Ishikawa (cell line): Measurements from ENCODE around the gene OR6C75.

Source experiments
- CEBPB ChIP-seq: IDR thresholded peaks from 2 replicates; pipeline ENCODE4 v1.6.1; 2012
- CREB1 ChIP-seq: IDR thresholded peaks from 2 replicates; pipeline ENCODE4 v1.6.1; 2012; ENCODE audit warnings: low read depth
- EGR1 ChIP-seq: IDR thresholded peaks from 2 replicates; pipeline ENCODE4 v1.6.1; 2012
- EP300 ChIP-seq: IDR thresholded peaks from 2 replicates; pipeline ENCODE4 v1.6.1; 2012; ENCODE audit warnings: borderline replicate concordance
- FOXM1 ChIP-seq: IDR thresholded peaks from 2 replicates; pipeline ENCODE4 v1.6.1; 2012; ENCODE audit warnings: low read depth, borderline replicate concordance
- NFIC ChIP-seq: IDR thresholded peaks from 2 replicates; pipeline ENCODE4 v1.6.1; 2012
- RAD21 ChIP-seq: IDR thresholded peaks from 2 replicates; pipeline ENCODE4 v1.6.1; 2012; ENCODE audit warnings: low read depth
- TAF1 ChIP-seq: IDR thresholded peaks from 2 replicates; pipeline ENCODE4 v1.6.1; 2012; ENCODE audit warnings: low read depth, mild to moderate bottlenecking
- TCF12 ChIP-seq: IDR thresholded peaks from 2 replicates; pipeline ENCODE4 v1.6.1; 2012; ENCODE audit warnings: low read depth
- TEAD4 ChIP-seq: IDR thresholded peaks from 2 replicates; pipeline ENCODE4 v1.6.1; 2012
- YY1 ChIP-seq: IDR thresholded peaks from 2 replicates; pipeline ENCODE4 v1.6.1; 2012; ENCODE audit warnings: low read depth
- ZBTB7A ChIP-seq: IDR thresholded peaks from 2 replicates; pipeline ENCODE4 v1.6.1; 2012; ENCODE audit warnings: low read depth
- TF ChIP-seq, protein P1 (sequence below): IDR thresholded peaks from 2 replicates; pipeline ENCODE4 v1.6.1; 2012
- TF ChIP-seq, protein P2 (sequence below): IDR thresholded peaks from 2 replicates; pipeline ENCODE4 v1.6.1; 2012; ENCODE audit warnings: low read depth, mild to moderate bottlenecking
- TF ChIP-seq, protein P3 (sequence below): IDR thresholded peaks from 2 replicates; pipeline ENCODE4 v1.6.1; 2012

The OR6C75 gene

DNA sequence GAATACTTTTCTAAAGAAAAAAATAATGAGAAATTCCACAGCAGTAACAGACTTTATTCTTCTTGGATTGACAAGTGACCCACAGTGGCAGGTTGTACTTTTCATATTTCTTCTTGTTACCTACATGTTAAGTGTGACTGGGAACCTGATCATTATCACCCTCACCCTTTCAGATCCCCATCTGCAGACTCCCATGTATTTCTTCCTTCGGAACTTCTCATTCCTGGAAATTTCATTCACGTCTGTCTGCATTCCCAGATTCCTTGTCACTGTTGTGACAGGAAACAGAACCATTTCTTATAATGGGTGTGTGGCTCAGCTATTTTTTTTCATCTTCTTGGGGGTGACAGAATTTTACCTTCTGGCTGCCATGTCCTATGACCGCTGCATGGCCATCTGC is 2.3 kb downstream of the OR6C75 start:
- TF ChIP-seq TAF1, result no peak
- TF ChIP-seq RAD21, result no peak
- TF ChIP-seq CREB1, result no peak
- TF ChIP-seq TEAD4, result no peak
- TF ChIP-seq YY1, result no peak
- TF ChIP-seq, protein P1, sequence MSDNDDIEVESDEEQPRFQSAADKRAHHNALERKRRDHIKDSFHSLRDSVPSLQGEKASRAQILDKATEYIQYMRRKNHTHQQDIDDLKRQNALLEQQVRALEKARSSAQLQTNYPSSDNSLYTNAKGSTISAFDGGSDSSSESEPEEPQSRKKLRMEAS, result no peak
- TF ChIP-seq NFIC, result no peak
- TF ChIP-seq, protein P2, sequence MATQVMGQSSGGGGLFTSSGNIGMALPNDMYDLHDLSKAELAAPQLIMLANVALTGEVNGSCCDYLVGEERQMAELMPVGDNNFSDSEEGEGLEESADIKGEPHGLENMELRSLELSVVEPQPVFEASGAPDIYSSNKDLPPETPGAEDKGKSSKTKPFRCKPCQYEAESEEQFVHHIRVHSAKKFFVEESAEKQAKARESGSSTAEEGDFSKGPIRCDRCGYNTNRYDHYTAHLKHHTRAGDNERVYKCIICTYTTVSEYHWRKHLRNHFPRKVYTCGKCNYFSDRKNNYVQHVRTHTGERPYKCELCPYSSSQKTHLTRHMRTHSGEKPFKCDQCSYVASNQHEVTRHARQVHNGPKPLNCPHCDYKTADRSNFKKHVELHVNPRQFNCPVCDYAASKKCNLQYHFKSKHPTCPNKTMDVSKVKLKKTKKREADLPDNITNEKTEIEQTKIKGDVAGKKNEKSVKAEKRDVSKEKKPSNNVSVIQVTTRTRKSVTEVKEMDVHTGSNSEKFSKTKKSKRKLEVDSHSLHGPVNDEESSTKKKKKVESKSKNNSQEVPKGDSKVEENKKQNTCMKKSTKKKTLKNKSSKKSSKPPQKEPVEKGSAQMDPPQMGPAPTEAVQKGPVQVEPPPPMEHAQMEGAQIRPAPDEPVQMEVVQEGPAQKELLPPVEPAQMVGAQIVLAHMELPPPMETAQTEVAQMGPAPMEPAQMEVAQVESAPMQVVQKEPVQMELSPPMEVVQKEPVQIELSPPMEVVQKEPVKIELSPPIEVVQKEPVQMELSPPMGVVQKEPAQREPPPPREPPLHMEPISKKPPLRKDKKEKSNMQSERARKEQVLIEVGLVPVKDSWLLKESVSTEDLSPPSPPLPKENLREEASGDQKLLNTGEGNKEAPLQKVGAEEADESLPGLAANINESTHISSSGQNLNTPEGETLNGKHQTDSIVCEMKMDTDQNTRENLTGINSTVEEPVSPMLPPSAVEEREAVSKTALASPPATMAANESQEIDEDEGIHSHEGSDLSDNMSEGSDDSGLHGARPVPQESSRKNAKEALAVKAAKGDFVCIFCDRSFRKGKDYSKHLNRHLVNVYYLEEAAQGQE, result no peak
- no peak for TF ChIP-seq TCF12
- TF ChIP-seq CEBPB, result no peak
- TF ChIP-seq FOXM1, result no peak
- no peak for TF ChIP-seq ZBTB7A
- TF ChIP-seq, protein P3, sequence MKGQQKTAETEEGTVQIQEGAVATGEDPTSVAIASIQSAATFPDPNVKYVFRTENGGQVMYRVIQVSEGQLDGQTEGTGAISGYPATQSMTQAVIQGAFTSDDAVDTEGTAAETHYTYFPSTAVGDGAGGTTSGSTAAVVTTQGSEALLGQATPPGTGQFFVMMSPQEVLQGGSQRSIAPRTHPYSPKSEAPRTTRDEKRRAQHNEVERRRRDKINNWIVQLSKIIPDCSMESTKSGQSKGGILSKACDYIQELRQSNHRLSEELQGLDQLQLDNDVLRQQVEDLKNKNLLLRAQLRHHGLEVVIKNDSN, result no peak
- TF ChIP-seq EP300, result no peak
- TF ChIP-seq EGR1, result no peak

DNA sequence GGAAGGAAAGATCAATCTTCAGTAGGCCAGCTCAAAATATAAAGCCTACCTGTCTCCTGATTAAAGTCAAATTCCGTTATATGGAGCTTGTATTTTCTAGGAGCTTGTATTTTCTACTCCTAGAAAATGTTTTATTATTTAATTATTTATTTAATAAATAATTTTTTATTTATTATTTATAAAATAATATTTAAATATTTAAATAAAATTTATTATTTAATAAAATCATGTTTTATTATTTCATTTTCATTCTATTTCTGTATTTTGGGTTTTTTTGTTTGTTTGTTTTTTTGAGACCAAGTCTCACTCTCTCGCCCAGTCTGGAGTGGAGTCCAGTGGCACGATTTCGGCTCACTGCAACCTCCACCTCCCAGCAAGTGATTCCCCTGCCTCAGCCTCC is 9.7 kb downstream of the OR6C75 start:
- TF ChIP-seq CEBPB (no peak), TEAD4 (no peak), CREB1 (no peak), RAD21 (no peak), TCF12 (no peak), FOXM1 (no peak)

DNA sequence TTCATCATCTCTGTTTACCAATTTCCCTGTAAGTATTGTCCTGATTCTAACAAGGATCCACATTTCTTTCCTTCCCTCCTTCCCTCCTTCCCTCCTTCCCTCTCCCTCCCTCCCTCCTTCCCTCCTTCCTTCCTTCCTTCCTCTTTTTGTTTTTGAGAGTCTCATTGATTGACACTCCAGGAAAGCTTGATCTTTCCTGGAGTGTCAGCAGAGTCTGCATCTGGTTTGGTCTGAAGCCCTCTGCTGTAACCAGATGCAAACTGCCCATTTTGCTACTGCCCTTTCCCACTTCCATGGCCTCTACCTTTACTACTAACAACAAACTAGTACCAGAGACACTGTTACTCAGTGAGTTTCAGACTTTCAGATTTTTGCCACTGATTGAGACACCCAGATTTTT is 23.1 kb downstream of the OR6C75 start:
- TF ChIP-seq YY1 (no peak), EGR1 (no peak), RAD21 (no peak), CEBPB (no peak), EP300 (no peak), CREB1 (no peak), NFIC (no peak), ZBTB7A (no peak), TCF12 (no peak), TAF1 (no peak), FOXM1 (no peak), TEAD4 (no peak)
- TF ChIP-seq, protein P3, result no peak
- TF ChIP-seq, protein P1, result no peak
- TF ChIP-seq, protein P2, result no peak

DNA sequence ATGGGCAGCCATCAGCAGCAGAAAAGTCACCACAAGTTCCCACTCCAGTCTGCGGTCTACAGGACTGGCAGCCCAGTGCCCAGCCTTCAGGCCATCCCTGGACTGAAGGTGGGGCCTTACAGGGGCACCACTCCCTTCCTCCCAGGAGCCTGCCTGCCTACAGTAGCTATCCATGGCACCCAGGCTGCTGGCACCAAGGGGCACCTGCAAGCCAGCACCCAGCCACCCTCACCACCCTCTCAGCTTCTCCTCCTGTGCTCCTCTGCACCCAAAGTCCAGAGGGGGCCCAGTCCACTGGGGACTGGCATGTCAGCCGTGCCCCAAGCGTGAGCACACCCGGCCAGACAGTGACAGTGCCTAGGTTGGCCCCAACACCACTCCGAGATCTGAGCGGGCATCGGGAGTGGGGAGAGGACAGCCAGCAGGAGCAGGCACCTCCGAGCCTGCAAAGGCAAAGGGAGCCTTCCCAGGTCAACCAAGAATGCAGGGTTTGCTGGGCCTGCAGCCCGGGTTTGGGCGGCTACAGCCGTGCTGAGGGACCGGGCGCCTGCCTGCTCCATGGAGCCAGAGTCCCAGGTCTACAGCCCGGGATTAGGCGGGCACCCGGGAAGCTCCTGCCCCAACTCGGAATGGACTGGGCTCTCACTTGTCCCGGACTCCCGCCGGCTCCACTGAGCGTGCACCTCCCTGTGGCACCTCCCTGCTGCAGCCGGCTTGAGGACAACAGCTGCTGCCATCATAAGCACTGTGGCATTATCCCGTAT is 29.4 kb downstream of the OR6C75 start:
- TF ChIP-seq FOXM1, result no peak
- TF ChIP-seq, protein P2, result no peak
- no peak for TF ChIP-seq CEBPB
- no peak for TF ChIP-seq NFIC
- TF ChIP-seq YY1, result no peak
- TF ChIP-seq RAD21, result no peak

DNA sequence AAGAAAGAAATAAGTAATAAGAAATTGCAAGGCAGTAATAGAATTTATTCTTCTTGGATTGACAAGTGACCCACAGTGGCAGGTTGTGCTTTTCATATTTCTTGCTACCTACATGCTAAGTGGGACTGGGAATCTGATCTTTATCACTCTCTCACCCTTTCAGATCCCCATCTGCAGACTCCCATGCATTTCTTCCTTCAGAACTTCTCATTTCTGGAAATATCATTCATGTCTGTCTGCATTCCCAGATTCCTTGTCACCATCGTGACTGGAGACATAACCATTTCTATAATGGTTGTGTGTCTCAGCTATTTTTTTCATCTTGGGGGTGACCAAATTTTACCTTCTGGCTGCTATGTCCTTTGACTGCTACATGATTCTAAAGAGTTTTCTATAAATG is 33.6 kb downstream of the OR6C75 start:
- TF ChIP-seq, protein P3, result no peak
- TF ChIP-seq ZBTB7A (no peak), TEAD4 (no peak), YY1 (no peak), NFIC (no peak), EGR1 (no peak), RAD21 (no peak), EP300 (no peak), CEBPB (no peak), TCF12 (no peak), TAF1 (no peak)
- TF ChIP-seq, protein P1, result no peak
- TF ChIP-seq, protein P2, result no peak
